Activated T-cell treated with anti-CD3 and anti-CD28 coated beads, Interleukin-2, amount 50 U/mL, for 4 hours (primary cell): ENCODE data around the gene MSN. TPM values are rescaled to one million over a fixed set of nuclear protein-coding genes. Genes with fewer than 3 reads are reported as not detected.
A peak's percentile ranks its signal among the peaks of the same experiment; 100 is the strongest.

Experiments used
- ATAC-seq, 2 donors: fragments of 200-7000 bp; cut with Tn5 transposase; one replicate each; pipeline ENCODE4 v1.10.0; 2021
- DNase-seq: peaks from one replicate; pipeline ENCODE4 v3.0.0-alpha.2; 2020
- H3K27me3 Mint-ChIP-seq: one replicate; pipeline ENCODE4 v1.8.0; 2021; ENCODE audit warnings: low read depth, mixed read lengths
- H3K36me3 Mint-ChIP-seq: one replicate; pipeline ENCODE4 v1.8.0; 2022; ENCODE audit warnings: mixed read lengths; ENCODE audit not compliant: insufficient read depth
- H3K4me1 Mint-ChIP-seq: one replicate; pipeline ENCODE4 v1.8.0; 2021; ENCODE audit warnings: low read depth, mixed read lengths
- H3K4me3 Mint-ChIP-seq: one replicate; pipeline ENCODE4 v1.8.0; 2021; ENCODE audit warnings: mild to moderate bottlenecking, moderate library complexity, mixed read lengths
- H3K9me3 Mint-ChIP-seq: one replicate; pipeline ENCODE4 v1.8.0; 2021; ENCODE audit warnings: mixed read lengths
- total RNA-seq, 3 donors: library from RNA; stranded (reverse); gene quantifications; one replicate each; pipeline ENCODE4 v1.2.1, GENCODE V29; 2021

Gene MSN
- total RNA-seq, 3 donors from 2014 or later = 403 to 452 (median 429) TPM

GRCh38 chrX:65687367-65687766 is 19.9 kb downstream of the MSN start:
- DNase-seq (no peak), ATAC-seq (no peak)
- Mint-ChIP-seq H3K9me3 (no peaks in the 10 kb centered on the region), H3K4me3 (peak overlapping the region; percentile 37), H3K36me3 (peaks cover 23% of the 10 kb centered on the region), H3K4me1 (peaks cover 80% of the 10 kb centered on the region), H3K27me3 (no peaks in the 10 kb centered on the region)

- ATAC-seq = peak; percentile 52 to 60
Measured at GRCh38 chrX:65688403-65688871, 21.0 kb downstream of the MSN start.

GRCh38 chrX:65689377-65689776 is 21.9 kb downstream of the MSN start:
- no peak for ATAC-seq
- no peak for DNase-seq
- Mint-ChIP-seq H3K27me3 (no peaks in the 10 kb centered on the region), H3K4me1 (peaks cover 80% of the 10 kb centered on the region), H3K4me3 (no peak overlapping the region), H3K36me3 (peaks cover 23% of the 10 kb centered on the region), H3K9me3 (no peaks in the 10 kb centered on the region)

More at GRCh38 chrX:65688403-65688871, 21.0 kb downstream of the MSN start:
- H3K27me3 Mint-ChIP-seq = no peaks in the 10 kb centered on the region
- H3K9me3 Mint-ChIP-seq = no peaks in the 10 kb centered on the region
- no peak for DNase-seq
- H3K4me1 Mint-ChIP-seq = peaks cover 78% of the 10 kb centered on the region
- no peak overlapping the region for H3K4me3 Mint-ChIP-seq
- H3K36me3 Mint-ChIP-seq = peaks cover 22% of the 10 kb centered on the region

- DNase-seq (no peak), ATAC-seq (no peak)
- peaks cover 26% of the 10 kb centered on the region for H3K36me3 Mint-ChIP-seq
- H3K9me3 Mint-ChIP-seq = no peaks in the 10 kb centered on the region
- no peaks in the 10 kb centered on the region for H3K27me3 Mint-ChIP-seq
- H3K4me1 Mint-ChIP-seq = peaks cover 83% of the 10 kb centered on the region
- H3K4me3 Mint-ChIP-seq = peak overlapping the region; percentile 37
Measured at GRCh38 chrX:65690057-65690855, 22.8 kb downstream of the MSN start.

- Mint-ChIP-seq H3K27me3 (no peaks in the 10 kb centered on the region), H3K9me3 (no peaks in the 10 kb centered on the region), H3K4me1 (peaks cover 86% of the 10 kb centered on the region), H3K36me3 (peaks cover 24% of the 10 kb centered on the region), H3K4me3 (peak overlapping the region; percentile 65)
- DNase-seq = no peak
- no peak for ATAC-seq
Measured at GRCh38 chrX:65695849-65696449, 28.5 kb downstream of the MSN start.

- H3K36me3 Mint-ChIP-seq = peaks cover 30% of the 10 kb centered on the region
- H3K4me1 Mint-ChIP-seq = peaks cover 90% of the 10 kb centered on the region
- no peak for DNase-seq
- no peak for ATAC-seq
- peak overlapping the region; percentile 65 for H3K4me3 Mint-ChIP-seq
- no peaks in the 10 kb centered on the region for H3K27me3 Mint-ChIP-seq
- no peaks in the 10 kb centered on the region for H3K9me3 Mint-ChIP-seq
Measured at GRCh38 chrX:65696613-65697012, 29.2 kb downstream of the MSN start.

- H3K9me3 Mint-ChIP-seq = no peaks in the 10 kb centered on the region
- peaks cover 88% of the 10 kb centered on the region for H3K4me1 Mint-ChIP-seq
- DNase-seq (no peak), ATAC-seq (no peak)
- H3K36me3 Mint-ChIP-seq = peaks cover 29% of the 10 kb centered on the region
- H3K27me3 Mint-ChIP-seq = no peaks in the 10 kb centered on the region
- peak overlapping the region; percentile 54 for H3K4me3 Mint-ChIP-seq
Measured at GRCh38 chrX:65697211-65697641, 29.8 kb downstream of the MSN start.

GRCh38 chrX:65697915-65698796 is 30.7 kb downstream of the MSN start:
- ATAC-seq (peak; percentile 83 to 90), DNase-seq (peak; percentile 67)
- H3K4me3 Mint-ChIP-seq = peak overlapping the region; percentile 54
- no peaks in the 10 kb centered on the region for H3K9me3 Mint-ChIP-seq
- H3K4me1 Mint-ChIP-seq = peaks cover 90% of the 10 kb centered on the region
- H3K27me3 Mint-ChIP-seq = no peaks in the 10 kb centered on the region
- H3K36me3 Mint-ChIP-seq = peaks cover 32% of the 10 kb centered on the region

- ATAC-seq (no peak), DNase-seq (no peak)
- Mint-ChIP-seq H3K4me1 (peaks cover 84% of the 10 kb centered on the region), H3K4me3 (no peak overlapping the region), H3K9me3 (no peaks in the 10 kb centered on the region), H3K27me3 (no peaks in the 10 kb centered on the region), H3K36me3 (peaks cover 22% of the 10 kb centered on the region)
Measured at GRCh38 chrX:65702956-65703355, 35.5 kb downstream of the MSN start.

GRCh38 chrX:65705439-65705838 is 38.0 kb downstream of the MSN start:
- H3K36me3 Mint-ChIP-seq = peaks cover 29% of the 10 kb centered on the region
- peaks cover 71% of the 10 kb centered on the region for H3K4me1 Mint-ChIP-seq
- peak overlapping the region; percentile 43 for H3K4me3 Mint-ChIP-seq
- ATAC-seq (no peak), DNase-seq (no peak)
- H3K27me3 Mint-ChIP-seq = no peaks in the 10 kb centered on the region
- H3K9me3 Mint-ChIP-seq = no peaks in the 10 kb centered on the region

- no peaks in the 10 kb centered on the region for H3K27me3 Mint-ChIP-seq
- peaks cover 63% of the 10 kb centered on the region for H3K4me1 Mint-ChIP-seq
- peak; percentile 43 for DNase-seq
- peak; percentile 85 to 92 for ATAC-seq
- no peaks in the 10 kb centered on the region for H3K9me3 Mint-ChIP-seq
- H3K4me3 Mint-ChIP-seq = peak overlapping the region; percentile 43
- peaks cover 26% of the 10 kb centered on the region for H3K36me3 Mint-ChIP-seq
Measured at GRCh38 chrX:65706041-65706828, 38.8 kb downstream of the MSN start.

- Mint-ChIP-seq H3K4me3 (peak overlapping the region; percentile 37), H3K27me3 (no peaks in the 10 kb centered on the region), H3K36me3 (peaks cover 23% of the 10 kb centered on the region), H3K9me3 (no peaks in the 10 kb centered on the region), H3K4me1 (peaks cover 62% of the 10 kb centered on the region)
- no peak for ATAC-seq
- no peak for DNase-seq
Measured at GRCh38 chrX:65707151-65707550, 39.7 kb downstream of the MSN start.

GRCh38 chrX:65712005-65712806 is 44.8 kb downstream of the MSN start:
- H3K4me1 Mint-ChIP-seq = peaks cover 63% of the 10 kb centered on the region
- peaks cover 18% of the 10 kb centered on the region for H3K36me3 Mint-ChIP-seq
- H3K9me3 Mint-ChIP-seq = no peaks in the 10 kb centered on the region
- ATAC-seq (no peak), DNase-seq (no peak)
- no peak overlapping the region for H3K4me3 Mint-ChIP-seq
- H3K27me3 Mint-ChIP-seq = no peaks in the 10 kb centered on the region
